H9 (cell line): ENCODE data around the gene JCHAIN. TPM values are rescaled to one million over a fixed set of nuclear protein-coding genes. Genes with fewer than 3 reads are reported as not detected.
"Not testable (repeated sequence)": the region's sequence is repeated elsewhere in the genome, so short reads cannot be mapped to it uniquely, and the experiment has no call there.

Experiments used
- DNase-seq: peaks from one replicate; pipeline ENCODE4 v3.0.0-alpha.2; 2017
- H2AFZ ChIP-seq: one replicate; pipeline ENCODE4 v1.6.1; 2013; ENCODE audit warnings: mild to moderate bottlenecking, low read length, control low read depth, moderate library complexity
- H2AK5ac ChIP-seq: 2 replicates; pipeline ENCODE4 v1.6.1; 2013; ENCODE audit warnings: low read length, control low read depth, mixed read lengths; ENCODE audit not compliant: insufficient read length
- H2BK120ac ChIP-seq: one replicate; pipeline ENCODE4 v1.6.1; 2013; ENCODE audit warnings: low read depth, mild to moderate bottlenecking, low read length, control low read depth, inconsistent platforms; ENCODE audit not compliant: poor library complexity, severe bottlenecking
- H2BK12ac ChIP-seq: 2 replicates; pipeline ENCODE4 v1.6.1; 2013; ENCODE audit warnings: low read length, control low read depth, mixed read lengths, low read depth; ENCODE audit not compliant: insufficient read length
- H2BK15ac ChIP-seq: 2 replicates; pipeline ENCODE4 v1.6.1; 2013; ENCODE audit warnings: low read depth, low read length, control low read depth
- H2BK20ac ChIP-seq: one replicate; pipeline ENCODE4 v1.6.1; 2013; ENCODE audit warnings: low read depth, mild to moderate bottlenecking, low read length, control low read depth, inconsistent platforms; ENCODE audit not compliant: poor library complexity, severe bottlenecking
- H2BK5ac ChIP-seq: 2 replicates; pipeline ENCODE4 v1.6.1; 2013; ENCODE audit warnings: low read length, control low read depth, mixed read lengths; ENCODE audit not compliant: insufficient read length
- H3K14ac ChIP-seq: 2 replicates; pipeline ENCODE4 v1.6.1; 2013; ENCODE audit warnings: low read length, control low read depth; ENCODE audit not compliant: insufficient read depth
- H3K18ac ChIP-seq: 2 replicates; pipeline ENCODE4 v1.6.1; 2013; ENCODE audit warnings: low read depth, mild to moderate bottlenecking, mixed read lengths, low read length, control low read depth; ENCODE audit not compliant: insufficient read length
- H3K23ac ChIP-seq: 2 replicates; pipeline ENCODE4 v1.6.1; 2013; ENCODE audit warnings: low read length, control low read depth, mixed read lengths, low read depth; ENCODE audit not compliant: insufficient read length
- H3K23me2 ChIP-seq: 2 replicates; pipeline ENCODE4 v1.6.1; 2013; ENCODE audit warnings: low read depth, mild to moderate bottlenecking, mixed read lengths, low read length, control low read depth; ENCODE audit not compliant: insufficient read length, poor library complexity, severe bottlenecking
- H3K27ac ChIP-seq: 2 replicates; pipeline ENCODE4 v1.5.1; 2013; ENCODE audit warnings: low read length, control low read depth, mixed read lengths, low read depth; ENCODE audit not compliant: insufficient read length
- H3K27me3 ChIP-seq: 2 replicates; pipeline ENCODE4 v1.6.1; 2013; ENCODE audit warnings: low read length, control low read depth, inconsistent platforms; ENCODE audit not compliant: insufficient read depth
- H3K4ac ChIP-seq: 2 replicates; pipeline ENCODE4 v1.6.1; 2013; ENCODE audit warnings: low read depth, mild to moderate bottlenecking, control low read depth, inconsistent platforms, low read length, moderate library complexity
- H3K4me1 ChIP-seq: 2 replicates; pipeline ENCODE4 v1.6.1; 2013; ENCODE audit warnings: low read length, control low read depth, inconsistent platforms; ENCODE audit not compliant: insufficient read depth
- H3K4me2 ChIP-seq: 2 replicates; pipeline ENCODE4 v1.6.1; 2013; ENCODE audit warnings: low read length, control low read depth, mixed read lengths; ENCODE audit not compliant: insufficient read length, insufficient read depth
- H3K56ac ChIP-seq: 2 replicates; pipeline ENCODE4 v1.6.1; 2013; ENCODE audit warnings: low read depth, mild to moderate bottlenecking, mixed read lengths, low read length, control low read depth; ENCODE audit not compliant: insufficient read length
- H3K79me1 ChIP-seq: 2 replicates; pipeline ENCODE4 v1.6.1; 2013; ENCODE audit warnings: low read depth, mild to moderate bottlenecking, moderate library complexity, low read length, control low read depth, inconsistent platforms; ENCODE audit not compliant: insufficient read depth, poor library complexity, severe bottlenecking
- H3K79me2 ChIP-seq: 2 replicates; pipeline ENCODE4 v1.6.1; 2013; ENCODE audit warnings: low read length, control low read depth, inconsistent platforms; ENCODE audit not compliant: insufficient read depth
- H3K9ac ChIP-seq: 2 replicates; pipeline ENCODE4 v1.6.1; 2013; ENCODE audit warnings: low read length, control low read depth, mixed read lengths; ENCODE audit not compliant: insufficient read length; ENCODE audit errors: extremely low read depth
- H3K9me3 ChIP-seq: one replicate; pipeline ENCODE4 v1.6.1; 2013; ENCODE audit warnings: low read depth, low read length, inconsistent platforms; ENCODE audit not compliant: control insufficient read depth
- H3T11ph ChIP-seq: one replicate; pipeline ENCODE4 v1.6.1; 2013; ENCODE audit warnings: mild to moderate bottlenecking, low read length, control low read depth, inconsistent platforms
- H4K20me1 ChIP-seq: one replicate; pipeline ENCODE4 v1.6.1; 2013; ENCODE audit not compliant: control insufficient read depth, insufficient read length, insufficient read depth
- H4K5ac ChIP-seq: 2 replicates; pipeline ENCODE4 v1.6.1; 2013; ENCODE audit warnings: low read depth, mild to moderate bottlenecking, mixed read lengths, low read length, control low read depth; ENCODE audit not compliant: insufficient read length
- H4K8ac ChIP-seq: replicated peaks from 2 replicates; pipeline ENCODE4 v1.6.1; 2013; ENCODE audit warnings: low read length, control low read depth, mixed read lengths, low read depth; ENCODE audit not compliant: insufficient read length
- H4K91ac ChIP-seq: 2 replicates; pipeline ENCODE4 v1.6.1; 2013; ENCODE audit warnings: low read depth, mild to moderate bottlenecking, moderate library complexity, mixed read lengths, low read length, control low read depth; ENCODE audit not compliant: insufficient read length
- H3K27ac Mint-ChIP-seq, 3 experiments: 2 replicates in 2 of 3; 3 replicates in 1 of 3; pipeline ENCODE4 v1.8.0; 2020 to 2021; ENCODE audit warnings: mixed read lengths in 3 of 3, mild to moderate bottlenecking in 1 of 3, moderate library complexity in 1 of 3
- H3K27me3 Mint-ChIP-seq: 2 replicates; pipeline ENCODE4 v1.8.0; 2021; ENCODE audit warnings: low read depth, mild to moderate bottlenecking, moderate library complexity, mixed read lengths
- H3K36me3 Mint-ChIP-seq, 3 experiments: 2 replicates in 2 of 3; 3 replicates in 1 of 3; pipeline ENCODE4 v1.8.0; 2020 to 2021; ENCODE audit warnings: low read depth in 3 of 3, mixed read lengths in 3 of 3; ENCODE audit not compliant: insufficient read depth in 1 of 3
- H3K4me1 Mint-ChIP-seq, 2 experiments: 2 replicates each; pipeline ENCODE4 v1.8.0; 2020; ENCODE audit warnings: mixed read lengths in 2 of 2
- H3K4me3 Mint-ChIP-seq, 2 experiments: 2 replicates in 1 of 2; 3 replicates in 1 of 2; pipeline ENCODE4 v1.8.0; 2020 to 2021; ENCODE audit warnings: mild to moderate bottlenecking in 2 of 2, mixed read lengths in 2 of 2, moderate library complexity in 1 of 2
- H3K9me3 Mint-ChIP-seq, 2 experiments: 2 replicates in 1 of 2; 3 replicates in 1 of 2; pipeline ENCODE4 v1.8.0; 2020; ENCODE audit warnings: mild to moderate bottlenecking in 2 of 2, mixed read lengths in 2 of 2, moderate library complexity in 1 of 2
- WGBS: extraction: QIAGEN DNeasy Blood & Tissue Kit; methylation state at CpG from one replicate; pipeline ENCODE4 v1.1.7; 2013; ENCODE audit warnings: missing lambda C conversion rate, low lambda C conversion rate, mixed read lengths; ENCODE audit not compliant: insufficient read length; ENCODE audit errors: extremely low coverage; 5-methylcytosine and 5-hydroxymethylcytosine counted together
- total RNA-seq: library from RNA; stranded (reverse); gene quantifications from 2 replicates; pipeline ENCODE4 v1.2.1, GENCODE V29; 2021

JCHAIN gene
- total RNA-seq, 1 experiment from 2014 or later = not detected

GRCh38 chr4:70694633-70695032 is 28.3 kb upstream of the JCHAIN start:
- H3K27me3 Mint-ChIP-seq, H3K56ac ChIP-seq, H3K27ac ChIP-seq, H3K9ac ChIP-seq, H3T11ph ChIP-seq, H4K8ac ChIP-seq, H4K91ac ChIP-seq, H3K4me1 ChIP-seq, H3K4me3 Mint-ChIP-seq, H4K5ac ChIP-seq, H2AK5ac ChIP-seq, H3K27me3 ChIP-seq, H2BK15ac ChIP-seq, H3K4ac ChIP-seq, H2BK12ac ChIP-seq, H3K79me2 ChIP-seq, H2BK20ac ChIP-seq, H3K9me3 ChIP-seq, DNase-seq, H4K20me1 ChIP-seq, H2BK5ac ChIP-seq, H3K79me1 ChIP-seq, H3K14ac ChIP-seq, H3K27ac Mint-ChIP-seq, H3K23ac ChIP-seq, H3K9me3 Mint-ChIP-seq, H2AFZ ChIP-seq, H2BK120ac ChIP-seq, H3K23me2 ChIP-seq, H3K4me2 ChIP-seq, H3K18ac ChIP-seq: not testable (repeated sequence)
- Mint-ChIP-seq H3K4me1 (peaks cover 12 to 13% of the 10 kb centered on the region in 2 experiments), H3K36me3 (peaks cover 6 to 19% (median 16%) of the 10 kb centered on the region in 3 experiments; a peak in 6 of 7 replicates)
- no CpG with 5 or more reads among the region's 7 CpGs for WGBS
